GM12892 (cell line): ENCODE measurements around the gene RETSAT.
"Not testable (repeated sequence)": the region's sequence is repeated elsewhere in the genome, so short reads cannot be mapped to it uniquely, and the experiment has no call there.

Experiments used
- DNase-seq: peaks from one replicate; pipeline ENCODE4 v3.0.0; 2011; ENCODE audit not compliant: insufficient read length
- FAIRE-seq: peaks from 2 replicates; lab custom pipeline; 2011; peaks lifted over from hg19 to GRCh38; lab: Jason Lieb, UNC
- POLR2A ChIP-seq: IDR thresholded peaks from 2 replicates; pipeline ENCODE4 v1.6.1; 2011; ENCODE audit warnings: low read depth, low read length, control low read depth
- POLR2AphosphoS5 ChIP-seq: IDR thresholded peaks from 2 replicates; pipeline ENCODE4 v1.6.1; 2011; ENCODE audit warnings: low read depth, low read length, control low read depth
- TAF1 ChIP-seq: IDR thresholded peaks from 2 replicates; pipeline ENCODE4 v1.6.1; 2011; ENCODE audit warnings: low read depth, mild to moderate bottlenecking, control low read depth, low read length, borderline replicate concordance

RETSAT gene

GRCh38 chr2:85327160-85327821, 27.0 kb downstream of the RETSAT start:
- FAIRE-seq (peak; percentile 21), DNase-seq (peak; percentile 41)
- TF ChIP-seq TAF1 (no peak), POLR2AphosphoS5 (no peak), POLR2A (no peak)

- FAIRE-seq = peak; percentile 50
- TF ChIP-seq TAF1 (no peak; the same call in 1 of the 2 replicates), POLR2AphosphoS5 (no peak; the same call in 1 of the 2 replicates), POLR2A (no peak; the same call in 1 of the 2 replicates)
- DNase-seq = peak; percentile 38
These were observed 27.7 kb downstream of the RETSAT start for GRCh38 chr2:85326406-85327159.

- TF ChIP-seq POLR2A (no peak), POLR2AphosphoS5 (no peak), TAF1 (no peak)
- DNase-seq = no peak
- FAIRE-seq = no peak
These were observed 28.9 kb downstream of the RETSAT start for GRCh38 chr2:85325466-85325811.

GRCh38 chr2:85324639-85325465, 29.5 kb downstream of the RETSAT start:
- DNase-seq = no peak
- TF ChIP-seq POLR2A = no peak
- TF ChIP-seq TAF1 = no peak
- TF ChIP-seq POLR2AphosphoS5 = no peak
- no peak for FAIRE-seq

- DNase-seq, FAIRE-seq: not testable (repeated sequence)
These were observed 30.4 kb downstream of the RETSAT start for GRCh38 chr2:85323988-85324367.

GRCh38 chr2:85323351-85323987, 30.9 kb downstream of the RETSAT start:
- TF ChIP-seq POLR2A (no peak), POLR2AphosphoS5 (no peak; the same call in 1 of the 2 replicates)
- DNase-seq (no peak), FAIRE-seq (no peak)

- no peak for DNase-seq
- no peak for FAIRE-seq
- no peak for TF ChIP-seq POLR2AphosphoS5
- no peak for TF ChIP-seq TAF1
- TF ChIP-seq POLR2A = no peak
These were observed 34.5 kb downstream of the RETSAT start for GRCh38 chr2:85319796-85320195.

- no peak for FAIRE-seq
These were observed 35.9 kb downstream of the RETSAT start for GRCh38 chr2:85318222-85319074.

GRCh38 chr2:85315921-85316320, 38.4 kb downstream of the RETSAT start:
- not testable (repeated sequence) for FAIRE-seq, DNase-seq
- 0 out of 2 replicates have a peak, but pooled peaks have one; percentile 26 for TF ChIP-seq POLR2A

More at GRCh38 chr2:85318222-85319074, 35.9 kb downstream of the RETSAT start:
- DNase-seq = no peak
- TF ChIP-seq TAF1 (no peak), POLR2A (0 out of 2 replicates have a peak, but pooled peaks have one; percentile 27), POLR2AphosphoS5 (0 out of 2 replicates have a peak, but pooled peaks have one; percentile 39)

- TF ChIP-seq POLR2AphosphoS5 = no peak
- peak; percentile 14; the same call in 1 of the 2 replicates for TF ChIP-seq POLR2A
- no peak for TF ChIP-seq TAF1
- no peak for FAIRE-seq
- DNase-seq = no peak
These were observed 39.5 kb downstream of the RETSAT start for GRCh38 chr2:85314884-85315242.

- FAIRE-seq (no peak), DNase-seq (no peak)
- TF ChIP-seq POLR2AphosphoS5 (no peak), POLR2A (no peak), TAF1 (no peak)
These were observed 41.9 kb downstream of the RETSAT start for GRCh38 chr2:85312404-85312803.
